Ishikawa (cell line): ENCODE measurements around the gene SGCE.

ENCODE experiments used
- CEBPB ChIP-seq: IDR thresholded peaks from 2 replicates; pipeline ENCODE4 v1.6.1; 2012
- EGR1 ChIP-seq: IDR thresholded peaks from 2 replicates; pipeline ENCODE4 v1.6.1; 2012
- EP300 ChIP-seq: IDR thresholded peaks from 2 replicates; pipeline ENCODE4 v1.6.1; 2012; ENCODE audit warnings: borderline replicate concordance
- FOXM1 ChIP-seq: IDR thresholded peaks from 2 replicates; pipeline ENCODE4 v1.6.1; 2012; ENCODE audit warnings: low read depth, borderline replicate concordance
- RAD21 ChIP-seq: IDR thresholded peaks from 2 replicates; pipeline ENCODE4 v1.6.1; 2012; ENCODE audit warnings: low read depth
- TAF1 ChIP-seq: IDR thresholded peaks from 2 replicates; pipeline ENCODE4 v1.6.1; 2012; ENCODE audit warnings: low read depth, mild to moderate bottlenecking
- TEAD4 ChIP-seq: IDR thresholded peaks from 2 replicates; pipeline ENCODE4 v1.6.1; 2012
- YY1 ChIP-seq: IDR thresholded peaks from 2 replicates; pipeline ENCODE4 v1.6.1; 2012; ENCODE audit warnings: low read depth
- TF ChIP-seq, protein P1 (sequence below): IDR thresholded peaks from 2 replicates; pipeline ENCODE4 v1.6.1; 2012
- TF ChIP-seq, protein P2 (sequence below): IDR thresholded peaks from 2 replicates; pipeline ENCODE4 v1.6.1; 2012; ENCODE audit warnings: low read depth, mild to moderate bottlenecking
- TF ChIP-seq, protein P3 (sequence below): IDR thresholded peaks from 2 replicates; pipeline ENCODE4 v1.6.1; 2012

DNA sequence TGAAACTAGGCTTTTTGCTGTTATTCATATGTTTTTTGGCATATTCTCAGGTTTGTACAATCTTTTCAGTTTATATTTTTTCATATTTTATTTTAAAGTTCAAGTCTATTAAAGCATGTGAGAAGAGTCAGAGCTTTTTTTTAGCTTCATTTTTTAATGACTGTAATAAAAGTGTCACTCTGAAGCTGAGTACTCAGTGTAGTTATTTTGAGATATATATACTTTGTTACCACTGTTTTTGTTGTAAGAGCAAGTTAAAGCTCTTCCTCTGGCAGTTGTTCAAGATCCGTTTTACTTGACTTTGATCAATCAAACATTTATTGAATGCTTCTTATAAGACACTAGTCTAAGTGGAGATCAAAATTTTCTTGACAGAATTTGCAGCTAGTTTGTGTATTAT is 108.8 kb downstream of the SGCE start:
- TF ChIP-seq CEBPB (no peak), FOXM1 (no peak), RAD21 (no peak), YY1 (no peak), TAF1 (no peak), EP300 (no peak), EGR1 (no peak), TEAD4 (no peak)
- TF ChIP-seq, protein P1, sequence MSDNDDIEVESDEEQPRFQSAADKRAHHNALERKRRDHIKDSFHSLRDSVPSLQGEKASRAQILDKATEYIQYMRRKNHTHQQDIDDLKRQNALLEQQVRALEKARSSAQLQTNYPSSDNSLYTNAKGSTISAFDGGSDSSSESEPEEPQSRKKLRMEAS, result no peak
- TF ChIP-seq, protein P2, sequence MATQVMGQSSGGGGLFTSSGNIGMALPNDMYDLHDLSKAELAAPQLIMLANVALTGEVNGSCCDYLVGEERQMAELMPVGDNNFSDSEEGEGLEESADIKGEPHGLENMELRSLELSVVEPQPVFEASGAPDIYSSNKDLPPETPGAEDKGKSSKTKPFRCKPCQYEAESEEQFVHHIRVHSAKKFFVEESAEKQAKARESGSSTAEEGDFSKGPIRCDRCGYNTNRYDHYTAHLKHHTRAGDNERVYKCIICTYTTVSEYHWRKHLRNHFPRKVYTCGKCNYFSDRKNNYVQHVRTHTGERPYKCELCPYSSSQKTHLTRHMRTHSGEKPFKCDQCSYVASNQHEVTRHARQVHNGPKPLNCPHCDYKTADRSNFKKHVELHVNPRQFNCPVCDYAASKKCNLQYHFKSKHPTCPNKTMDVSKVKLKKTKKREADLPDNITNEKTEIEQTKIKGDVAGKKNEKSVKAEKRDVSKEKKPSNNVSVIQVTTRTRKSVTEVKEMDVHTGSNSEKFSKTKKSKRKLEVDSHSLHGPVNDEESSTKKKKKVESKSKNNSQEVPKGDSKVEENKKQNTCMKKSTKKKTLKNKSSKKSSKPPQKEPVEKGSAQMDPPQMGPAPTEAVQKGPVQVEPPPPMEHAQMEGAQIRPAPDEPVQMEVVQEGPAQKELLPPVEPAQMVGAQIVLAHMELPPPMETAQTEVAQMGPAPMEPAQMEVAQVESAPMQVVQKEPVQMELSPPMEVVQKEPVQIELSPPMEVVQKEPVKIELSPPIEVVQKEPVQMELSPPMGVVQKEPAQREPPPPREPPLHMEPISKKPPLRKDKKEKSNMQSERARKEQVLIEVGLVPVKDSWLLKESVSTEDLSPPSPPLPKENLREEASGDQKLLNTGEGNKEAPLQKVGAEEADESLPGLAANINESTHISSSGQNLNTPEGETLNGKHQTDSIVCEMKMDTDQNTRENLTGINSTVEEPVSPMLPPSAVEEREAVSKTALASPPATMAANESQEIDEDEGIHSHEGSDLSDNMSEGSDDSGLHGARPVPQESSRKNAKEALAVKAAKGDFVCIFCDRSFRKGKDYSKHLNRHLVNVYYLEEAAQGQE, result no peak
- TF ChIP-seq, protein P3, sequence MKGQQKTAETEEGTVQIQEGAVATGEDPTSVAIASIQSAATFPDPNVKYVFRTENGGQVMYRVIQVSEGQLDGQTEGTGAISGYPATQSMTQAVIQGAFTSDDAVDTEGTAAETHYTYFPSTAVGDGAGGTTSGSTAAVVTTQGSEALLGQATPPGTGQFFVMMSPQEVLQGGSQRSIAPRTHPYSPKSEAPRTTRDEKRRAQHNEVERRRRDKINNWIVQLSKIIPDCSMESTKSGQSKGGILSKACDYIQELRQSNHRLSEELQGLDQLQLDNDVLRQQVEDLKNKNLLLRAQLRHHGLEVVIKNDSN, result no peak
